ENCODE measurements around the gene WDFY1.

Gene WDFY1

DNA sequence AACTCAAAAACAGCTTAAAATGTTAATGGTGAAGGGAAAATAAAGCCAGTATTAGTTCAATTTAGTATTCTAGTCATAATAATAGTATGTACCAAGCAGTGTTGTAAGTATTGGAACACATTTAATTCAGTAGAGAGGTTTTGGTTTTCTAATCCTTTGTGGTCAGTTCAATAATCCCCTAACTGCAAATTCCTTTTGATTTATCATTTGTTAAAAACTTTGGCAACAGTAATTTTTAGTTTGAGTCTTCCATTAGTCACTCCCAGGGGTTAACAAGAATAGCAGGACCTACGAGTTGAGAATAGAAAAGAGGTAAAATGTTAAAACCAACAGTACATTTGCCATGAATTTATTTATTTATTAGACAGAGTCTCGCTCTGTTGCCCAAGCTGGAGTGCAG, 22.8 kb upstream of the WDFY1 start:
- no peak for TF ChIP-seq TAF1 (IDR thresholded peaks at IDR 0.05; ENCODE audit: borderline replicate concordance, insufficient read depth, low read length)
- TF ChIP-seq, protein P1, sequence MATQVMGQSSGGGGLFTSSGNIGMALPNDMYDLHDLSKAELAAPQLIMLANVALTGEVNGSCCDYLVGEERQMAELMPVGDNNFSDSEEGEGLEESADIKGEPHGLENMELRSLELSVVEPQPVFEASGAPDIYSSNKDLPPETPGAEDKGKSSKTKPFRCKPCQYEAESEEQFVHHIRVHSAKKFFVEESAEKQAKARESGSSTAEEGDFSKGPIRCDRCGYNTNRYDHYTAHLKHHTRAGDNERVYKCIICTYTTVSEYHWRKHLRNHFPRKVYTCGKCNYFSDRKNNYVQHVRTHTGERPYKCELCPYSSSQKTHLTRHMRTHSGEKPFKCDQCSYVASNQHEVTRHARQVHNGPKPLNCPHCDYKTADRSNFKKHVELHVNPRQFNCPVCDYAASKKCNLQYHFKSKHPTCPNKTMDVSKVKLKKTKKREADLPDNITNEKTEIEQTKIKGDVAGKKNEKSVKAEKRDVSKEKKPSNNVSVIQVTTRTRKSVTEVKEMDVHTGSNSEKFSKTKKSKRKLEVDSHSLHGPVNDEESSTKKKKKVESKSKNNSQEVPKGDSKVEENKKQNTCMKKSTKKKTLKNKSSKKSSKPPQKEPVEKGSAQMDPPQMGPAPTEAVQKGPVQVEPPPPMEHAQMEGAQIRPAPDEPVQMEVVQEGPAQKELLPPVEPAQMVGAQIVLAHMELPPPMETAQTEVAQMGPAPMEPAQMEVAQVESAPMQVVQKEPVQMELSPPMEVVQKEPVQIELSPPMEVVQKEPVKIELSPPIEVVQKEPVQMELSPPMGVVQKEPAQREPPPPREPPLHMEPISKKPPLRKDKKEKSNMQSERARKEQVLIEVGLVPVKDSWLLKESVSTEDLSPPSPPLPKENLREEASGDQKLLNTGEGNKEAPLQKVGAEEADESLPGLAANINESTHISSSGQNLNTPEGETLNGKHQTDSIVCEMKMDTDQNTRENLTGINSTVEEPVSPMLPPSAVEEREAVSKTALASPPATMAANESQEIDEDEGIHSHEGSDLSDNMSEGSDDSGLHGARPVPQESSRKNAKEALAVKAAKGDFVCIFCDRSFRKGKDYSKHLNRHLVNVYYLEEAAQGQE (IDR thresholded peaks at IDR 0.05; ENCODE audit: insufficient read depth in 1 of 2, low read depth in 2 of 2, low read length in 2 of 2) = no peak
- TF ChIP-seq FOXP2 (optimal IDR thresholded peaks at IDR 0.05; ENCODE audit: borderline replicate concordance, extremely low read depth, extremely low read length, insufficient read depth) = no peak
- no peak for TF ChIP-seq SIN3A (IDR thresholded peaks at IDR 0.05; ENCODE audit: borderline replicate concordance, insufficient read depth, low read length)
- no peak for TF ChIP-seq POLR2AphosphoS5 (IDR thresholded peaks at IDR 0.05; ENCODE audit: low read depth, low read length)

DNA sequence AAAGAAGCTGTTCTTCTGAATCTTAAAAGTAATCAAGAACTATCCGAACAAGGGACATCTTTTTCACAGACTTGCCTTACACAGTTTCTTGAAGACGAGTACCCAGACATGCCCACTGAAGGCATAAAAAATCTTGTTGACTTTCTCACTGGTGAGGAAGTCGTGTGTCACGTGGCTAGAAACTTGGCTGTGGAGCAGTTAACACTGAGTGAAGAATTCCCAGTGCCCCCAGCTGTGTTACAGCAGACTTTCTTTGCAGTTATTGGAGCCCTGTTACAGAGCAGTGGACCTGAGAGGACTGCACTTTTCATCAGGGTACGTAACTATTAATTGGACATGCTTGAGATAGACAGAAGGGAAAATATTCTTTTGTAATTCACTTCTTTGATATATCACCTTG, 14.6 kb upstream of the WDFY1 start:
- no peak for TF ChIP-seq FOXP2 (optimal IDR thresholded peaks at IDR 0.05; ENCODE audit: borderline replicate concordance, extremely low read depth, extremely low read length, insufficient read depth)
- no peak for TF ChIP-seq POLR2AphosphoS5 (IDR thresholded peaks at IDR 0.05; ENCODE audit: low read depth, low read length)
- TF ChIP-seq, protein P1 (IDR thresholded peaks at IDR 0.05; ENCODE audit: insufficient read depth in 1 of 2, low read depth in 2 of 2, low read length in 2 of 2) = no peak
- TF ChIP-seq TAF1 (IDR thresholded peaks at IDR 0.05; ENCODE audit: borderline replicate concordance, insufficient read depth, low read length) = no peak
- TF ChIP-seq SIN3A (IDR thresholded peaks at IDR 0.05; ENCODE audit: borderline replicate concordance, insufficient read depth, low read length) = no peak

DNA sequence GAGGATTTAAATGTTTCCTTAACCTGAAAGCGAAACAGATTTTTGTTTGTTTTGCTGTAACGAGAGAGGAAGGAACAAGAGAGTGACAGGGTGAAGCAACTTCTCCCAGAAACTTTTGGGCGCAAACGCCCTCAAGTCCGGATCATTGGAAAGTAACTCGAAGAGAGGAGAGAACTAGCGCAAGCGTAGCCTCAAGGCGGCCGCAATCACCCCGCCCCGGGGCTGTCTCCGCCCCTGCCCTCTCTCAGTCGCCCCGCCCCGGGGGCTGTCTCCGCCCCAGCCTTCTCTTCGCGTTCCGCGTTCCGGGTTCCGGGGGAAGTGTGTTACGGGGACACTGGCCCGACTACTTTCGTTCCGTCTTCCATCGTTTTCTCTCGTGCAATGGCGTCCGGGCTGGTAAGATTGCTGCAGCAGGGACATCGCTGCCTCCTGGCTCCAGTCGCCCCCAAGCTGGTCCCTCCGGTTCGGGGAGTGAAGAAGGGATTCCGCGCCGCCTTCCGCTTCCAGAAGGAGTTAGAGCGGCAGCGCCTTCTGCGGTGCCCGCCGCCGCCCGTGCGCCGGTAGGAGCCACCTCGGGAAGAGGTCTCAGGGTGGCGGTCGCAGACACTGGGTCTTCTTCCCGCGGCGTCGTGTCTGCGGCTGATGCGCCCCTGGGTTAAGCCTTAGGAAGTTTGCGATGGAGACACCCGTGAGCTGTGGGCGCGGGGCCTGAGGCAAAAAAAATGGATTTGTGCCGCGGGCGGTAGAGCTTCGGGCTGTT, 12.1 kb upstream of the WDFY1 start, which contains the start of gene MRPL44:
TSS of gene MRPL44 (plus strand) at position 372 of the 760 bp plus-strand sequence. CDS start at position 382, 10 bp downstream.
- TF ChIP-seq FOXP2 (optimal IDR thresholded peaks at IDR 0.05; ENCODE audit: borderline replicate concordance, extremely low read depth, extremely low read length, insufficient read depth) (peak; percentile 46), TAF1 (IDR thresholded peaks at IDR 0.05; ENCODE audit: borderline replicate concordance, insufficient read depth, low read length) (peak; percentile 98), SIN3A (IDR thresholded peaks at IDR 0.05; ENCODE audit: borderline replicate concordance, insufficient read depth, low read length) (peak; percentile 85; the same call in 1 of the 2 replicates), POLR2AphosphoS5 (IDR thresholded peaks at IDR 0.05; ENCODE audit: low read depth, low read length) (peak; percentile 92)
- TF ChIP-seq, protein P1 (IDR thresholded peaks at IDR 0.05; ENCODE audit: insufficient read depth in 1 of 2, low read depth in 2 of 2, low read length in 2 of 2) = 0 out of 4 replicates have a peak, but pooled peaks of 1 of the 2 experiments have one; percentile 61

DNA sequence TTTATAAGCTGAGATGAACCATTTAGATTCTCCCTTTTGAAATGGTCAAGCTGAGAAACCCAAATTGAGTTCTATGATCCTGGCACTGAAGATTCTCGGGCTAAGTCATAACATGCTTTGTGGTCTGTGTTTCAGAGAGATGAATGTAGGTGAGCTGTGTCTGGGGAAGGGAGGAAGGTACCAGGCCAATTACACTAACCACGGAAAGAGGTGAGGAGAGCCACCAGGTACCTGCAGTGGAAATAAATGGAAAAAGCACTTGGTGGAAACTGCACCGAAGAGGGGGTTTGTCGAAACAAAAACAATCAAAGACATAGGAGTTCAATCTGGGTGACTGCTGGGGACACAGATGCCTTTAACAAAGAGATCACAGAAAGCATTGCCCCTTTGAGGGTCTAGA, 11.2 kb upstream of the WDFY1 start:
- TF ChIP-seq POLR2AphosphoS5 (IDR thresholded peaks at IDR 0.05; ENCODE audit: low read depth, low read length) = no peak
- TF ChIP-seq, protein P1 (IDR thresholded peaks at IDR 0.05; ENCODE audit: insufficient read depth in 1 of 2, low read depth in 2 of 2, low read length in 2 of 2) = no peak
